GM12801 (cell line): ENCODE measurements around the gene ATP2C2.

Experiments
- CTCF ChIP-seq: IDR thresholded peaks from one replicate; pipeline ENCODE4 v1.5.1; 2011; ENCODE audit warnings: control low read depth; ENCODE audit not compliant: insufficient read length; ENCODE audit errors: extremely low read depth

Gene ATP2C2

GRCh38 chr16:84458606-84459532, 90.5 kb downstream of the ATP2C2 start:
- no peak for TF ChIP-seq CTCF

- TF ChIP-seq CTCF, result no peak
Observed at GRCh38 chr16:84459533-84459894, 91.2 kb downstream of the ATP2C2 start.

GRCh38 chr16:84459941-84460405, 91.6 kb downstream of the ATP2C2 start:
- TF ChIP-seq CTCF, result no peak

GRCh38 chr16:84460406-84461028, 92.2 kb downstream of the ATP2C2 start:
- TF ChIP-seq CTCF, result no peak

GRCh38 chr16:84461029-84461412, 92.7 kb downstream of the ATP2C2 start:
- TF ChIP-seq CTCF, result no peak

GRCh38 chr16:84461413-84462295, 93.3 kb downstream of the ATP2C2 start:
- no peak for TF ChIP-seq CTCF
